ENCODE measurements around the gene TM4SF5.
A peak's percentile ranks its signal among the peaks of the same experiment; 100 is the strongest.
"Not testable (repeated sequence)": the region's sequence is repeated elsewhere in the genome, so short reads cannot be mapped to it uniquely, and the experiment has no call there.

Gene TM4SF5

DNA sequence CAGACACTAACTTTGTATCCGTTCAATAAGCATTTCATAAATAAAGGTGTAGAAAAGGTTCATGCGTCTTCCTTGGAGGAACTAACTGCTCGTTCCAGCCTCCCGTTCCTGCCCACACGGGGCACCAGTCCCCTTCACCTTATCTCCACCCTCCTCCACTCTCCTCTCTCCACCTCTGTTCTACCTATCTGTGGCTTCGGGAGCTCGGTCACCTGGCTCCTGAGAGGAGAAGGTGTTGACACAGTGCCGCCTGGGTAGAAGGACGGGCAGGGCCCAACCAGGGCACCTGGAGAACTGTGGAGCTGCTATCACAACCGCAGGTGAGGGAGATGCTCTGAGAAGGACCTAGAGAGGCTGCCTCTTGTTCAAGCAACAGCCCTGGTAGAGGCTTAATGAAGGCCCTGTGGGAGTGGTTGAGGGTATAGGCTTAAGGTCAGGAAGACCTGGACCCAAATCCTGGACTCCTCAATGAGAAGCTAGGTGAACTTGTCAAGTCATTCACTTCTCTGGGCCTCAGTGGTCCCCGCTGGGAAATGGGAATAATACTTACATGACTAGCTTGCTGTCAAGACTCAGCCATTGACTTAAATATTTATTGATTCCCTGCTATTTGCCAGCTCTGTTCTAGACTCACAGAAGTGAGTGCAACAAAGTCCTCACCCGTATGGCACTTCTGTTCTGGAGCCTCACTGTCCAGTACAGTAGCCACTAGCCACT, 51.8 kb downstream of the TM4SF5 start:
- Histone ChIP-seq H3K9ac (ENCODE audit: low read length) (no peak overlapping the region), H3K36me3 (ENCODE audit: control insufficient read depth, insufficient read depth, low read length) (no peaks in the 10 kb centered on the region), H3K9me3 (ENCODE audit: control insufficient read depth, low read length) (no peaks in the 10 kb centered on the region), H3K27me3 (ENCODE audit: control insufficient read depth, insufficient read depth, low read length) (no peaks in the 10 kb centered on the region), H3K4me1 (ENCODE audit: control insufficient read depth, insufficient read depth, low read length) (peaks cover 9% of the 10 kb centered on the region), H3K4me3 (ENCODE audit: low read length) (no peak overlapping the region)

DNA sequence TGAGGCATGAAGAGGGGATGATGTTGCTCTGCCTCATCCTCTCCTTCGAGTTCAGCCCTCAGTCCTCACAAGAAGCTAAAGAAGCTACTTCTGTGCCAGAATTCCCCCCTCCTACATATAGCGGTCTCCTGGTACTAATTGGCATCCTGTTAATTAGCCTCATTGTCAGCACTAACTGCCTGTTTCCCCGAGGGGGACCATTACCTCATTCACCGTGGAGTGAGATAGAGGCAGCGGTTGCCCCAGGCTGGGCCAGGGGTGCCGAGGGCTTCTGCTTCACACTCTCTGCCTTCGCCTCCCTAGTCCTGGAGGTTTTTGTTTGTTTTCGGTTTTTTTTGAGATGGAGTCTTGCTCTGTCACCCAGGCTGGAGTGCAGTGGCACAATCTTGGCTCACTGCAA, 55.7 kb downstream of the TM4SF5 start:
- Histone ChIP-seq H3K27me3 (ENCODE audit: control insufficient read depth, insufficient read depth, low read length) (no peaks in the 10 kb centered on the region), H3K9ac (ENCODE audit: low read length) (no peak overlapping the region), H3K36me3 (ENCODE audit: control insufficient read depth, insufficient read depth, low read length) (no peaks in the 10 kb centered on the region), H3K4me1 (ENCODE audit: control insufficient read depth, insufficient read depth, low read length) (peaks cover 9% of the 10 kb centered on the region), H3K4me3 (ENCODE audit: low read length) (no peak overlapping the region), H3K9me3 (ENCODE audit: control insufficient read depth, low read length) (no peaks in the 10 kb centered on the region)

GRCh38 chr17:4832829-4833177, 61.1 kb downstream of the TM4SF5 start:
- Histone ChIP-seq H3K4me3 (ENCODE audit: low read length) (peak overlapping the region; percentile 14), H3K4me1 (ENCODE audit: control insufficient read depth, insufficient read depth, low read length) (peaks cover 23% of the 10 kb centered on the region), H3K9ac (ENCODE audit: low read length) (peak overlapping the region; percentile 77)
- not testable (repeated sequence) for H3K36me3 ChIP-seq (ENCODE audit: control insufficient read depth, insufficient read depth, low read length); H3K27me3 ChIP-seq (ENCODE audit: control insufficient read depth, insufficient read depth, low read length); H3K9me3 ChIP-seq (ENCODE audit: control insufficient read depth, low read length)
